ENCODE results near the gene MICALL1.

DNA sequence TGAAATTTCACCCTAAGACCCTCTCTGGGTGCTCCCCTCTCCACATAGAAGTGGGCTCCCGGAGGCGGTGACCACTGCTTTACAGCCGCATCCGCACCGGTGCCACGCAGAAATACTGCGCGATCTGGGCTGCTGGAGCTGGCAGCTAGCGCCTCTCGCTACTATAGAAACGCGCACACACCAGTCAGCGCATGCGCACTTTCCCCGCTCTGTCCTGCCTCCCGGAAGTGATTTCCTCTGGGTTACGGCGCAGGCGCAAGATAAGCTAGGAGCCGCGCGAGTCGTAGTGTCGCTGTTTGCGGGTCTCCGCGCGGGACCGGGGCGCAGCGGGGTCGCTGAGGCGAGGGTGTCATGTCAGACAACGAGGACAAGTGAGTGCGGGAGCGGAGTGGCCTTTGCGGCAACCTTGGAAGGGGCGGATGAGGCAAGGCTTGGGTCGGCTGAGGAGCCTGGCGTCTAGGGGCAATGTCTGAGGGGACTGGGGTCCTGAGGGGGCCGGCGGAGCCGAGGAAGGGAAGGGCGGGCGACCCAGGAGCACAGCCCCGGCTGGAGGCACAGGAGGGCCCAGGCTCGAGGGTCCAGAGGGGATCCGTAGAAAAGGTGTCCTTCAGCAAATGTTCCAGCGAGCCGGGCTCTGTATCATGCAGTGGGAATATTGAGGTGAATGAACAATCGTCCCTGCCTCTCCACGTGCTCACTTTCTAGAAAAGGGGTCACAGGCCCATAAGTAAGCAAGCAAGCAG, 47.5 kb downstream of the MICALL1 start, which contains the start of the genes C22orf23 and POLR2F:
- TF ChIP-seq BHLHE40 (IDR thresholded peaks at IDR 0.05; ENCODE audit: borderline replicate concordance) (no peak), ZNF384 (IDR thresholded peaks at IDR 0.05) (no peak), FOXK2 (IDR thresholded peaks at IDR 0.05) (no peak), FOXA1 (IDR thresholded peaks at IDR 0.05) (no peak)

All from HEK293T (cell line).